Endothelial cell of umbilical vein (primary cell): ENCODE results near the gene GPR32. TPM values are rescaled to one million over a fixed set of nuclear protein-coding genes. Genes with fewer than 3 reads are reported as not detected.
A peak's percentile ranks its signal among the peaks of the same experiment; 100 is the strongest.

ENCODE experiments used
- BruUV-seq: library from RNA; stranded (reverse); fragments of 400-500 nt; replicated peaks from 2 replicates; lab custom pipeline; 2021; lab: Mats Ljungman, UMichigan
- CTCF ChIA-PET: fragments of 300-600, 350-600 bp; sonication (Branson Sonifier 250); formaldehyde crosslinking; loops from one replicate; lab custom pipeline; 2021; ENCODE audit warnings: antibody characterized with exemption, inconsistent platforms; lab: Charles Lee
- POLR2A ChIA-PET: fragments of 300-600, 350-600 bp; sonication (Branson Sonifier 250); formaldehyde crosslinking; loops from one replicate; lab custom pipeline; 2021; ENCODE audit warnings: antibody characterized with exemption, inconsistent platforms; lab: Charles Lee
- DNase-seq: peaks from one replicate; pipeline ENCODE4 v3.0.0-alpha.2; 2011; ENCODE audit warnings: low read depth, low spot score
- FAIRE-seq: peaks from 2 replicates; lab custom pipeline; 2011; peaks lifted over from hg19 to GRCh38; lab: Jason Lieb, UNC
- H2AFZ ChIP-seq: 2 replicates; pipeline ENCODE4 v1.6.0; 2012; ENCODE audit warnings: low read depth, low read length, control low read depth, inconsistent platforms
- H3K27ac ChIP-seq: 2 replicates; pipeline ENCODE4 v1.5.1; 2011; ENCODE audit warnings: low read depth, mild to moderate bottlenecking, control low read depth, low read length, moderate library complexity; ENCODE audit not compliant: insufficient read depth
- H3K27me3 ChIP-seq, 2 experiments: 2 replicates each; pipeline versions ENCODE4 v1.6.0 to v1.6.1; 2011; ENCODE audit warnings: low read length in 2 of 2, mixed read lengths in 1 of 2; ENCODE audit not compliant: control insufficient read depth in 2 of 2, insufficient read depth in 2 of 2
- H3K36me3 ChIP-seq, 2 experiments: 2 replicates in 1 of 2; 3 replicates in 1 of 2; pipeline ENCODE4 v1.5.1; 2011; ENCODE audit warnings: low read length in 2 of 2, mild to moderate bottlenecking in 1 of 2, moderate library complexity in 1 of 2; ENCODE audit not compliant: control insufficient read depth in 2 of 2, insufficient read depth in 2 of 2; ENCODE audit errors: extremely low read depth in 1 of 2
- H3K4me1 ChIP-seq: 3 replicates; pipeline ENCODE4 v1.5.1; 2011; ENCODE audit warnings: mild to moderate bottlenecking, low read length; ENCODE audit not compliant: control insufficient read depth, insufficient read depth; ENCODE audit errors: extremely low read depth
- H3K4me2 ChIP-seq: 2 replicates; pipeline ENCODE4 v1.6.1; 2011; ENCODE audit warnings: low read length, control low read depth, mixed read lengths; ENCODE audit not compliant: insufficient read depth
- H3K4me3 ChIP-seq, 3 experiments: fragments of 200-600 bp in 1 of 3; sonication (generic), shearing (Covaris generic) in 1 of 3; replicated peaks in 1 of 3; 2 replicates each; pipeline ENCODE4 v1.5.1; 2011 to 2016; ENCODE audit warnings: control low read depth in 3 of 3, low read length in 3 of 3, mild to moderate bottlenecking in 2 of 3, inconsistent platforms in 1 of 3, low read depth in 1 of 3, moderate library complexity in 1 of 3; ENCODE audit not compliant: insufficient read depth in 1 of 3
- H3K79me2 ChIP-seq: 2 replicates; pipeline ENCODE4 v1.6.0; 2012; ENCODE audit warnings: low read length, inconsistent platforms; ENCODE audit not compliant: control insufficient read depth, insufficient read depth
- H3K9ac ChIP-seq: replicated peaks from 2 replicates; pipeline ENCODE3; 2011; ENCODE audit warnings: low read length, control low read depth; ENCODE audit not compliant: insufficient read depth; ENCODE audit errors: extremely low read depth
- H3K9me1 ChIP-seq: replicated peaks from 3 replicates; pipeline ENCODE4 v1.6.0; 2011; ENCODE audit warnings: mild to moderate bottlenecking, low read length; ENCODE audit not compliant: control insufficient read depth, insufficient read depth; ENCODE audit errors: extremely low read depth
- H3K9me3 ChIP-seq: replicated peaks from 2 replicates; pipeline ENCODE4 v1.5.1; 2012; ENCODE audit warnings: low read length, inconsistent platforms; ENCODE audit not compliant: control insufficient read depth, insufficient read depth
- H4K20me1 ChIP-seq: replicated peaks from 2 replicates; pipeline ENCODE3; 2011; ENCODE audit warnings: mild to moderate bottlenecking, low read length; ENCODE audit not compliant: control insufficient read depth, insufficient read depth; ENCODE audit errors: extremely low read depth
- CTCF ChIP-seq, 2 donors: IDR thresholded peaks; 1 replicate in 1 of 2; 2 replicates in 1 of 2; pipeline ENCODE4 v1.5.1; 2011; ENCODE audit warnings: low read length in 2 of 2, mild to moderate bottlenecking in 2 of 2, moderate library complexity in 2 of 2, control low read depth in 1 of 2, inconsistent platforms in 1 of 2, low read depth in 1 of 2; ENCODE audit not compliant: insufficient read depth in 1 of 2; ENCODE audit errors: extremely low read depth in 1 of 2
- EZH2 ChIP-seq: IDR thresholded peaks from 2 replicates; pipeline ENCODE4 v1.6.1; 2012; ENCODE audit warnings: borderline replicate concordance, low read depth, mild to moderate bottlenecking, moderate library complexity, low read length, inconsistent platforms; ENCODE audit not compliant: severe bottlenecking
- FOS ChIP-seq: IDR thresholded peaks from 2 replicates; pipeline ENCODE4 v1.6.1; 2011; ENCODE audit warnings: mild to moderate bottlenecking, low read length, moderate library complexity, borderline replicate concordance; ENCODE audit not compliant: insufficient read depth
- GATA2 ChIP-seq: IDR thresholded peaks from 2 replicates; pipeline ENCODE4 v1.7.0; 2011; ENCODE audit warnings: low read depth, mild to moderate bottlenecking, moderate library complexity, mixed read lengths, low read length; ENCODE audit not compliant: insufficient read length, insufficient read depth
- JUN ChIP-seq: IDR thresholded peaks from 2 replicates; pipeline ENCODE4 v1.6.1; 2011; ENCODE audit warnings: borderline replicate concordance, low read depth; ENCODE audit not compliant: insufficient read length, insufficient read depth
- MAX ChIP-seq: IDR thresholded peaks from 2 replicates; pipeline ENCODE4 v1.6.1; 2011; ENCODE audit not compliant: insufficient read depth, insufficient read length
- MYC ChIP-seq: IDR thresholded peaks from one replicate; pipeline ENCODE4 v1.6.1; 2011; ENCODE audit warnings: mild to moderate bottlenecking, low read depth, low read length
- POLR2A ChIP-seq: IDR thresholded peaks from 2 replicates; pipeline ENCODE4 v1.6.1; 2012; ENCODE audit warnings: low read depth, mild to moderate bottlenecking, control low read depth, low read length
- POLR2AphosphoS5 ChIP-seq: IDR thresholded peaks from 2 replicates; pipeline ENCODE4 v1.6.1; 2012; ENCODE audit warnings: low read depth, mild to moderate bottlenecking, control low read depth, low read length, moderate library complexity; ENCODE audit not compliant: insufficient read depth
- dilution Hi-C: fragments of 300-500 bp; cut with MboI; formaldehyde crosslinking; loops from one replicate; pipeline ENCODE4 v1.15.0; 2019; ENCODE audit warnings: low sequenced_read_pairs; ENCODE audit not compliant: extremely low pct_ligation_motif_present
- intact Hi-C: fragments of 100-400 bp; cut with micrococcal nuclease; formaldehyde crosslinking; loops from one replicate; pipeline ENCODE4 v1.10.0; 2022
- polyA plus RNA-seq, 4 experiments: library from polyadenylated mRNA; depleted of rRNA in 3 of 4; stranded (reverse) in 3 of 4; unstranded in 1 of 4; fragments of >200 nt; gene quantifications; 2 replicates each; pipeline versions ENCODE4 v1.2.1 to v1.2.3, GENCODE V29; 2011 to 2012; ENCODE audit warnings: missing spikeins in 1 of 4
- small RNA-seq: library from RNA; depleted of rRNA; stranded (forward); fragments of <200 nt; gene quantifications from one replicate; pipeline ENCODE3, GENCODE V24; 2012; ENCODE audit warnings: low replicate concordance, low read depth; ENCODE audit not compliant: insufficient read depth, insufficient read length
- total RNA-seq: library from RNA; stranded (reverse); gene quantifications from 2 replicates; pipeline ENCODE4 v1.2.3, GENCODE V29; 2021

The GPR32 gene
- total and polyA plus RNA-seq, 2 donors (not counting 3 experiments of a cell fraction or from before 2014, with no cell fraction given), result not detected

DNA sequence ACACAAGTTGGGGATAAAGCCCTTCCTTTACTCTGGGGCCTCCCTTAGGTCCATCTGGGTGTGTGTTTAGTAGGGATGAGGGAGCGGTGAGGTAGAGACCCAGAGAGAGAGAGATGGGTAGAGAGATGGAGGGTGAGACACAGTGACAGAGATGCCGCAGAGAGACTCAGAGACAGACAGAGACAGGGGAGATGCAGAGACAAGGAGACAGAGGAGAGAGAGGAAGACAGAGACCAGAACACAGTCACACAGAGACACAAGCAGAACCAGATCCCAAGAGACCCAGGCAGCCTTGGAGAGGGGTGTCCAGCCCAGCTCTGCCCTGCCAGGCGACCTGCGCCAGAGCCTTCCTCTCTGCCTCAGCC is 51.0 kb downstream of the GPR32 start:
- dilution Hi-C loops, result no loop called here
- H4K20me1 ChIP-seq, result no peaks in the 10 kb centered on the region
- no peaks in the 10 kb centered on the region for H3K79me2 ChIP-seq
- H3K27me3 ChIP-seq, result peaks cover 21 to 23% of the 10 kb centered on the region in 2 experiments
- no peak for DNase-seq
- H3K9me3 ChIP-seq, result no peaks in the 10 kb centered on the region
- H3K9me1 ChIP-seq, result no peaks in the 10 kb centered on the region
- no peak overlapping the region for H3K4me3 ChIP-seq
- no peak overlapping the region for H3K9ac ChIP-seq
- no peak overlapping the region for H2AFZ ChIP-seq
- CTCF ChIA-PET, result no interaction called here
- BruUV-seq, result no TSS peak
- no peak overlapping the region for H3K27ac ChIP-seq
- no peaks in the 10 kb centered on the region for H3K4me1 ChIP-seq
- POLR2A ChIA-PET, result no interaction called here
- FAIRE-seq, result no peak
- TF ChIP-seq MAX (no peak), POLR2A (no peak), FOS (no peak), GATA2 (no peak), JUN (no peak), CTCF (IDR thresholded peaks at IDR 0.05; ENCODE audit: extremely low read depth in 1 of 2, insufficient read depth in 1 of 2, low read depth in 1 of 2, low read length in 2 of 2) (no peak), POLR2AphosphoS5 (no peak), EZH2 (no peak), MYC (no peak)
- intact Hi-C loops, result no loop called here
- no peaks in the 10 kb centered on the region for H3K36me3 ChIP-seq
- no peak overlapping the region for H3K4me2 ChIP-seq

Small RNAs within 50 kb of the gene (small RNA-seq; reads per million reads assigned to genes)
- gene SNORD88A (14.2 reads per million, percentile 71 among the genes with 10 or more reads in this experiment), gene SNORD88B (not detected), gene SNORD88C (not detected)

Other genes with a start within 250 kb of the GPR32 start
- not detected in 2 replicates for gene LRRC4B, start 202.0 kb upstream of the GPR32 start, total RNA-seq
- gene LRRC4B, start 202.0 kb upstream of the GPR32 start, polyA plus RNA-seq, result 0.08 and 0.10 TPM in 2 replicates
- 0.53 TPM in 1 of 2 replicates, not detected in the other for gene SYT3, start 130.6 kb upstream of the GPR32 start, total RNA-seq
- 0.11 TPM in 1 of 2 replicates, not detected in the other for gene SYT3, start 130.6 kb upstream of the GPR32 start, polyA plus RNA-seq
- 1.1 and 2.5 TPM in 2 replicates for gene C19orf81, start 121.0 kb upstream of the GPR32 start, total RNA-seq
- gene C19orf81, start 121.0 kb upstream of the GPR32 start, polyA plus RNA-seq, result 0.79 and 2.1 TPM in 2 replicates
- gene SHANK1, start 50.7 kb upstream of the GPR32 start, total RNA-seq, result 1.2 and 1.9 TPM in 2 replicates
- gene SHANK1, start 50.7 kb upstream of the GPR32 start, polyA plus RNA-seq, result 0.60 and 0.66 TPM in 2 replicates
- 10.4 and 13.3 TPM in 2 replicates for gene CLEC11A, start 47.1 kb upstream of the GPR32 start, total RNA-seq
- gene CLEC11A, start 47.1 kb upstream of the GPR32 start, polyA plus RNA-seq, result 30.1 and 37.2 TPM in 2 replicates
- not detected in 2 replicates for gene ACP4, start 20.0 kb downstream of the GPR32 start, total RNA-seq
- gene ACP4, start 20.0 kb downstream of the GPR32 start, polyA plus RNA-seq, result not detected in 2 replicates
- gene KLK1, start 53.3 kb downstream of the GPR32 start, total RNA-seq, result not detected in 2 replicates
- 0.08 TPM in 1 of 2 replicates, not detected in the other for gene KLK1, start 53.3 kb downstream of the GPR32 start, polyA plus RNA-seq
- not detected in 2 replicates for gene KLK15, start 63.1 kb downstream of the GPR32 start, total RNA-seq
- gene KLK15, start 63.1 kb downstream of the GPR32 start, polyA plus RNA-seq, result not detected in 2 replicates
- gene KLK3, start 84.5 kb downstream of the GPR32 start, total RNA-seq, result not detected in 2 replicates
- not detected in 2 replicates for gene KLK3, start 84.5 kb downstream of the GPR32 start, polyA plus RNA-seq
- not detected in 2 replicates for gene KLK2, start 103.0 kb downstream of the GPR32 start, total RNA-seq
- not detected in 2 replicates for gene KLK2, start 103.0 kb downstream of the GPR32 start, polyA plus RNA-seq
- gene KLK4, start 140.9 kb downstream of the GPR32 start, total RNA-seq, result not detected in 2 replicates
- not detected in 2 replicates for gene KLK4, start 140.9 kb downstream of the GPR32 start, polyA plus RNA-seq
- not detected in 2 replicates for gene KLK5, start 182.6 kb downstream of the GPR32 start, total RNA-seq
- gene KLK5, start 182.6 kb downstream of the GPR32 start, polyA plus RNA-seq, result not detected in 2 replicates
- not detected in 2 replicates for gene KLK6, start 199.1 kb downstream of the GPR32 start, total RNA-seq
- 0.11 and 0.12 TPM in 2 replicates for gene KLK6, start 199.1 kb downstream of the GPR32 start, polyA plus RNA-seq
- gene KLK7, start 213.5 kb downstream of the GPR32 start, total RNA-seq, result not detected in 2 replicates
- not detected in 2 replicates for gene KLK7, start 213.5 kb downstream of the GPR32 start, polyA plus RNA-seq
- gene KLK8, start 231.1 kb downstream of the GPR32 start, total RNA-seq, result not detected in 2 replicates
- not detected in 2 replicates for gene KLK8, start 231.1 kb downstream of the GPR32 start, polyA plus RNA-seq
- not detected in 2 replicates for gene KLK10, start 249.2 kb downstream of the GPR32 start, total RNA-seq
- not detected in 2 replicates for gene KLK10, start 249.2 kb downstream of the GPR32 start, polyA plus RNA-seq